GM18505 (cell line): ENCODE results near the gene ADAM12.

Source experiments
- ATAC-seq: cut with Tn5 transposase; IDR thresholded peaks from one replicate; pipeline ENCODE4 v1.9.1; 2021; ENCODE audit not compliant: unreplicated experiment
- POLR2A ChIP-seq: IDR thresholded peaks from 4 replicates; pipeline ENCODE4 v1.6.1; 2011; ENCODE audit warnings: borderline replicate concordance; ENCODE audit not compliant: insufficient read depth, insufficient read length; ENCODE audit errors: extremely low read depth

The ADAM12 gene

DNA sequence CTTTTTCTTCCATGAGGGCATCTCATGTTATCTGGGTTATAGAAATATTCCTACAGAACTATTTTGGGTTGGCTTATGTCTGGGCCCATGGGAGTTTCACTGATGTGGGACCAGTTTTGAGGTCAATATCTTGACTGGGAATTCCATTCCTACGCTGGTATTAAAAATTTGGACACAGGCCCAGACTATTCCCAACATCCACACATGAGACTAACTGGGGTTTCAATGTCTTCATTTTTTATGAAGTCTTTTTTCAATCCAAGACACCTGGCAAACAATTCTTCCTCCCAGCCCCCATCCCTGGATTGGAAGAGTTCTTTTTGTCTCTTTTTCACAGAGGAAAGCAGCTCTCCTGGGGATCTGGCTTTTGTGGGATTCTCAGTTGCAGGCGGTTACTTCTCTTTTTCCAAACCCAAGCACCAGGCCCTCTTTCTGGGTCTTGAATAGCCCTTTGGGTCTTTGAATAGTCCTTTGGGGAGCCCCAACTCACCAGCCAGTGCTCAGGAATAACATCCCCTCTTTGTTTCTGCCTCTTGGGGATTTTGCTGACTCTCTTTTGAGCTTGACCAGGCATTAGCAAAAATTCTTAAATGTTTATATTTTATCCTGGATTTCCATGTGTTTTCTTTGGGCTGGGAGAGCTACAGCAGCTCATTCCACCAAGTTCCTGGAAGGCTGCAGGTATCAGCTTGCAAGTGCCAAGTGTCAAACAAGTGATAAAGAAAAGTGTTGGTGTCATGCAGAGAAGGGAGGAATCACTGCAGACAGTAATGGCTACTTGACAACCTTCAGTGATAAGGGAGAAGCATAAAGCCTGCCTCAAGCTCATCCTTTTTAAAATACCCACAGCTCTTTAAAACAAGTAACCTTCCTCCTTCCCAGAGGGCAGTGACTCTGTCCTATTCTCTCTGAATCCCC, 234.3 kb downstream of the ADAM12 start:
- ATAC-seq: no peak
- no peak for TF ChIP-seq POLR2A

DNA sequence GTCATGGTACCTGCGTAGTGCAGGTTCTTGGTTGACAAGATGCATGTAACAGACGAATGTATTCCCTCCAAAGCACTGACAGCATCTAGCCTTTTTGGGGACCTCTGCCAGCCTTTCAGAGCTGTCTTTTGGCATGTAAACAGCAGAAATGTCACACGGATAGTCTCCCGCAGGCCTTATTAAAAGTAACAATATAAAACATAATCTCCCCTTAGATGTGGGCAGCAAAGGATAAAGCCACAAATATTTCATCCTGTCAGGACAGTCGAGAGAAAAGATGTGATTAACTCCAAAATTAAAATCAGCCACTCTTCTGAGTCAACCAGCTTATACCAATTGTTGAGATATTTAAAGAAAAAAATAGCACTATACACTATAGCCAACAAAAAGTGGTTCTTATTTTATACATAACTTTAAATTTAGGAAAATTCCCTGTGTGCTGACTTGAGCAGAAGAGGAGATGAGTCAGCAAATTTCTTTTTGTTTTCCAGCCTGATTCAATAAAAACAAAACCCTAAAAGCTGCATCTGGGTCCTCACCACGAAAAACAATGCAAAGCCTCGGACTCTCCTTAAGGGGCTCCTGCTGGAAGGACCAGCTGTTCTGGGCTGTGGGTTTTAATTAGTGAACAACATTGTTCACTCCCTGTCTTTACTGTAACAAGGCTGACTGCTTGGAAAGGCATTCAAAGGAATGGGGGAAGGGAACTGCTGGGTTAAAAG, 240.2 kb downstream of the ADAM12 start:
- ATAC-seq: no peak
- TF ChIP-seq POLR2A: no peak

DNA sequence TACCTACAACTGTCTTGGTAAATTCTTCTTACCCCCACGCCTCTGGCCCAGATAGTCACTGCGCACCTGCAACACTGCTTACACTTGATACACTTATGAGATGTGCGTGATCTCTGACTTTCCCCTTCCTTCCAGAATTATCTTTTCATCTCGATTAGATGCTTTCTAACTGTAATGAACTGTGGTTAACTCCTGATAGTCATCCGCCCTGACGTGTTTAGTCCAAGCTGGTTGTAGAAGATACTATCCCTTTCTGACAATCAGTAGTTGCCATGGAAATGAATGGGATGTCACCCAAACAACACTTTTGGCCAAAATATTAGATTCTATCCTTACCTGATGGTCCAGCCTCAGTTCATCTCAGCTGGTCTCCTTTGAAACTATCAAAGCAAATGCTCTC, 241.5 kb downstream of the ADAM12 start:
- TF ChIP-seq POLR2A: no peak
- ATAC-seq: no peak

DNA sequence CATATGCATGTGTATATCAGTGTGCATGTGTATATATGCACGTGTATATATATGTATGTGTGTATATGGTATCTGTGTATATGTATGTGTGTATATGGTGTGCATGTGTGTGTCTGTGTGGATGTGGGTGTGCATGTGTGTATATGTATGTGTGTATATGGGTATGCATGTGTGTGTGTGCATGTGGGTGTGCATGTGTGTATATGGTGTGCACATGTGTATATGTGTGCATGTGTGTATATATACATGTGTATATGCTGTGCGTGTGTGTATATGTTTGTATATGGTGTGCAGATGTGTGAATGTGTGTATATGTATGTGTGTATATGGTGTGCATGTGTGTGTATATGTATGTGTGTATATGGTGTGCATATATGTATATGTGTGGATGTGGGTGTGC, 245.2 kb downstream of the ADAM12 start:
- ATAC-seq: no peak
- TF ChIP-seq POLR2A: no peak

DNA sequence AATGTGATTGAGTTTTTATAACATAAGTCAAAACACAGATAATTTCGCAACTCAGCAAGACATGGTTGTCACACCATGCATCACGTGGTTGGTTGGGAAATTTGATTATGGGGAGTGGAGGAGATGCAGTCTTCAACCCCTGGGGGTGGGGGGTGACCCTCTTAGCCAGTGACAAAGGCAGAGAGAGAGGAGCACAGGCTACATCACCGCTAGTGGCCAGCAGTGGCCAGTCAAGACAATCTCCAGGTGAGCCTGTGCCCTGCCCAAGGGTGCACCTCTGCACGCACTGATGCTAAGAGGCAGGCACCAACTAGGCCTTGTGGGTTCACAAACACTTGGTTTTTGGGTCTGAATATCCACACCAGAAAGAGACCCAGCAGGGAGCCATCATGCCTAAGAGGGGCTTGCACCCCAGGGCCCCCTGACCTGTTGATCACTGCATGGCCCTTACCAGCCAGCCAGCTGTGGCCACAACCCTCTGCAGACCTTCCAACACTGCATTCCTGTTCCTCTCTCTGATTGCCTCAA, 247.5 kb downstream of the ADAM12 start:
- no peak for TF ChIP-seq POLR2A

DNA sequence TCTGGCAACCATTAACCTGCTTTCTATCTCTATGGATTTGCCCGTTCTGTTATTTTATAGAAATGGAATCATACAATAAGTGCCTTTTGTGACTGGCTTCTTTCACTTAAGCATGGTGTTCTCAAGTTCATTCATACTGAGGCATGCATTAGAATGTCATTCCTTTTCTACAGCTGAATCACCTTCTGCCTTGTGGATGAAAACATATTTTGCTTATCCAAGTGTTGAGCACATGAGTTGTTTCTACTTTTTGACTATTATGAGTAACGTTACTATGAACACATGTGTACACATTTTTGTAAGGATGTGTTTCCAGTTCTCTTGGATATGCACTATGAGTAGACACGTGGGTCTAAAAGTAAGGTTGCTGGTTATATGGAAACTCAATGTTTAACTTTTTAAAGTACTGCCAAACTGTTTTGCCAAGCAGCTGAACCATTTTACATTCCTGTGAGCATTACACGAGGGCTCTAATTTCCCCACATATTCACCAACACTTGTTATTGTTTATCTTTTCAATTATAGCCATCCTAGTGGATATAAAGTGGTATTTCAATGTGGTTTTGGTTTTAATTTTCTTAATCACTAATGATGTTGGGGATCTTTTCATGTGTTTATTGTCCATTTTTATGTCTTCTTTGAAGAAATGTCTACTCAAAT, 250.6 kb downstream of the ADAM12 start:
- TF ChIP-seq POLR2A: no peak
- no peak for ATAC-seq

More for the DNA sequence above, 247.5 kb downstream of the ADAM12 start:
- ATAC-seq: no peak

DNA sequence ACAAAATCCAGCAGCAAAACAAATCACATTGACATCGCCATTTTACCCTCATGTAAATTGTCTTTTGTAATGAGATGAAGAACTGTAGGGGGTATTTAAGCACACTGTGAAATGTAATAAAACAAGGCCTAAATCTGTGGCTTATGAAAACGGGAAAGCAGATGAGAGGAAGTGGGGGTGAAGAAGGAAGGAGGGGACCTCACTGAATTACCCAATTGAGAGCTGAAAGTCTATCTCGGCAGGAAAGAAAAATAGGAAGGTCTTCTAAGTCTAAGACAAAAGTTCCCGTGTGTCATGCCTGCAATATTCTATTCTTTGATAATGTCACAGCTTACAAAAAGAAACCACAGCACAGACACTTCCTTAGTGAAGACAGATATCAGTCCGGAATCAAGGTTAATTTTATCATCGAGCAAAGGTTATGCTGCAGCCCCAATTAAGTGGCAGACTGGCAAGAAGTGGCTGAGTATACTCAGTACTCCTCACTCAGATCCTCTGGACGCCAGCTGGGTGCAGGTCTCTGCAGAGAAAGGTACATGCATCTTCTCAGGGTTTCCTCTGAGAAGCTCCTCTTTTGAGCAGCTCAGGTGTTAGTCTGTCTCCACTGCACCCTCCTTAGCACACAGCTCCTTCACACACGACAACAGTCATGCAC, 252.2 kb downstream of the ADAM12 start:
- no peak for ATAC-seq
- TF ChIP-seq POLR2A: no peak

DNA sequence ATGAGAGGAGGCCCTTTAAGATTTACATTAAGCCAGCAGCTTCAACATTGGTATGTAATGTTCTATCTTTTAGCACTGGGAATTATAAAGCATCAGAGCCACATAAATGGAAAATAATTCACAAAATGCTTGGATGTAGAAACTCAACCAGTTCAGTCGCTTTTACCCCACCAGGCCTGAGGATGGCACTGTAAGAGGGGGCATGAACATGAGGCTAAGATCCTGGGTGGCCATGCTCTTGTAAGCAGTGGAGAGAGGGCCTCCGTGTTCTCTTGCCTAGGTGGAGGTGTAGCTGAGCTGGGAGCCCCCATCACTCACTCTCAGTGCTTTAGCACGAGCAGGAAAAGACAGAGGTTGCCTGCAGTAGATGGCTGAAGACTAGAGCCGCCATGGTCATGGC, 253.1 kb downstream of the ADAM12 start:
- no peak for ATAC-seq
- TF ChIP-seq POLR2A: no peak

DNA sequence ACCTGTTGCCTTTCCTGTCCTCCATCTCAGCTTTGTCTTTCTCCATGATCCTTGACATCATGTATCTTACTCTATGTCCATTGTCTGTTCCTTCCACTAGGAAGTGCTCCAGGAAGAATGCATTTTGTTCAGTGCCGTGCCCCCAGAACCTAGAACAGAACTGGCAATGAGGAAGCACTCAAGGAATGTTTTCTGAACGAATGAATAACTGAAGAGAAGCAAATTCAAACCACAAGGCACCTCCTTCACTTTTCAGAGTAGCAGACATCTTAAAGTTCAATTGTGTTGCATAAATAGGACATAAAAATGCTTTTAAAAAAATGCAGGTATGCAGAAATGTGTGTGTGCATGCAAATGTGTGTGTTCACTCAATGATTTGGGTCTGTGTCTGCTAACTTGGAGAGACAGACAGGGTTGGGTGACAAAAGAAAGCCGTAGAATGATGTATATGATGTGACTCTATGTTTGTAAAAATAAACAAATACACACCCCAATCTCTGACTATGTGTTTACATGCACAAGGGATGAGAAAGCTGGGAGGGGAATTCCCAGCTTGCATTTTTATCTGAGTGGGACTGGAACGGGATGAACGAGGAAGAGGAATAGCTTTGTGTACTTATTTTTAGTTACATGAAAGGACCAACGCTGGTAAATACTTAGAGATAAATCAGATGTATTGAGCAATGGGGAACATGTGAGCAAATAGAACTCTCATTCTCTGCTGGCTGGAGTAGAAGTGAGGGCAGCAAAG, 254.2 kb downstream of the ADAM12 start:
- ATAC-seq: no peak
- TF ChIP-seq POLR2A: no peak

DNA sequence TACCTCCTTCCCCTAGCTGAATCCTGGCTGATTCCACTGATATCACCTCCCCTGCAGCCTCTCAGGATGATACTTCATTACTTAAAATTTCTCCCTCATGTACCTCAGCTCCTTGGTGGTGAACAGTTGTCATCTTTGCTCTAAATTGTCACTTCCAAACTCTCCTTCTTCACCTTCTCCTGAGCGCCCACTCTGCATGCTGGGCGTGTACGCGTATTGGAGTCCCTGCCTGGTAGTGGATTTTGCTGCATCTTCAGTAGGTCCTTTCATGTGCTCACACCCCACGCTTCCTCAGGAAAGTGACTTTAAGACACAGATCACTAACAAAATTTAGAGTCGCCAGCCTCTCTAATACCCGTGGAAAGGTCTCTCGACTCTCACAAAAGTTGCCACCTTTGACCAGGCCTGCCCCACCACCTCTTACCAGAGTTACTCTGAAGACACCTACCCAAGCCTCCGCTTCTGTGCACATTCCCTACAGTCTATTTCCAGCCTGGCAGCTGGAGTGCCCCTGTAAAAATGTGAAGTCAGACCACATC, 255.1 kb downstream of the ADAM12 start:
- ATAC-seq: no peak
- no peak for TF ChIP-seq POLR2A

DNA sequence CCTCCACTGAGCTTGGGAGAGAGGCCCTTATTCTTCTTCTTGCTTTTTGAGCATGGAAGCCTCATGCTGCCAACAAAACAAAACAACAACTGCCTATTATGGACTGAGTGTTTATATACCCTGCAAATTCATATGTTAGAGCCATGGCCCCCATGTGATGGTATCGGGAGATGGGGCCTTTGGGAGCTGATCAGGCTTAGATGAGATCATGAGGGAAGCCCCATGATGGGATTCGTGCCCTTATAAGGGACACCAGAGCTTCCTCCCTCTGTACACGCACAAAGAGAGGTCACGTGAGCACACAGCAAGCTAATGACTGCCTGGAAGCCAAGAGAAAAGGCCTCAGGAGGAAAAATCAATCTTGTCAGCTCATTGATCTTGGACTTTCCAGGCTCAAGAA, 256.9 kb downstream of the ADAM12 start:
- ATAC-seq: no peak
- no peak for TF ChIP-seq POLR2A

DNA sequence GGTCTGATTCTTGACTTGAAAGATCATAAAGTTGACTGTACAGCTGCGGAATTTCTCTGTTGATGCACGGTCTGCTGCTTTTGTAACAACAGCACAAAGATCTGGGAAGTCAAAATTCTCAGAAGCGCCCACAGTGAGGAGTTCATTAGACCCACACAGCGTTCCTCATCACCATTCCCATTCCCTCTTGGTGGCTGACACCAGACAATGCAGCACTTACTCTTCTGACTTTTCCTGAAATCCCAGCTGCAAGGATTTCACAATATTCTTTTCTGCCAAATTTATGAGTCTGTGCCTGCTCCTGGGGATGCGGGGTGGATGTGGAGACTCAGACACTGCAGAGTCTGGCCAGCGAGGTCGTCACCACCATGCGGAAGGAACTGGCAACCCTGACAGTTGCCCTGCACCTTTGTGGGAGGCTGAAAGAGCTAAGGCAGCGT, 258.0 kb downstream of the ADAM12 start:
- no peak for TF ChIP-seq POLR2A
- no peak for ATAC-seq
